Measurements from ENCODE around the gene GGA2.
"Not testable (repeated sequence)": the region's sequence is repeated elsewhere in the genome, so short reads cannot be mapped to it uniquely, and the experiment has no call there.

The GGA2 gene

DNA sequence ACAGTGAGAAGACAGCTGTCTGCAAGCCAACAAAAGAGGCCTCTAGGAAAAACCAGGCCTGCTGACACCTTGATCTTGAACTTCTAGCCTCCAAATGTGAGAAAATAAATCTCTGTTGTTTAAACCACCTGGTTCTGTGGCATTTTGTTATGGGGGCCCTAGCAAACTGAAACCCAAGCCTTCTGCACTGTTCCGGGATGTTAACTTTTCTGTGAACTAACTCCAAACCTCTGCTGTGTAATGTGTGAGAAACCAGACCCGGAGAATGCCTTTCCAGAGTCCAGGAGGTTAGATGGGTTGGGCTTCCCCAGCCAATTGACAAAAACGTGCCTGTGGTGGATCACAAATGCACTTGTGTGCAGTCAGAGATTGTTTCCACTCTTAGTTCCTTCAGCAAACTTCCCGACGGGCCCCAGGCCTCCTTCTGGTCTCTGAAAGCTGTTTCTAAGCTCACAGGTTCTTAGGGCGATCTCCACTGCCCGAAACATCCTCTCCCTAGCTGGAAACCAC is 13.6 kb upstream of the GGA2 start:
- no peak for DNase-seq (ENCODE audit: low read depth)

DNA sequence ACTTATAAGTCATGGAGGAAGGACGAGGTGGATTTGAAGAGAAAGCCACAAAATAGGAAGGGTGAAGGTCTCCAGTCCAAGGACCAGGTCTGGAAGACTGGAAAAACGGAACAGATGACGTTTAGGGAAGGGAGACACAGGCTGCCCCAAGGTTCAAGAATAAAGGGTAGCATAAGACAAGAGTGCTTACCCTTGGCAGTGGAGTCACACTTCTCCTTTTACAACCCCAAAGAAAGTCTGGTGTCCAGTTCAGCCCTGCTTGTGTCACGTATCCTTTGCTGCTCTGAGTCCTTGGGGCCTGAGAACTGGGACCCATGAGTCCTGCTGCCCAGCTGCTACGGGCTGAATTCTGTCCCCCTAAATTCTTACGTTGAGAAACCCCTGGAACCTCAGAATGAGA is 13.0 kb upstream of the GGA2 start:
- DNase-seq (ENCODE audit: low read depth) = no peak

DNA sequence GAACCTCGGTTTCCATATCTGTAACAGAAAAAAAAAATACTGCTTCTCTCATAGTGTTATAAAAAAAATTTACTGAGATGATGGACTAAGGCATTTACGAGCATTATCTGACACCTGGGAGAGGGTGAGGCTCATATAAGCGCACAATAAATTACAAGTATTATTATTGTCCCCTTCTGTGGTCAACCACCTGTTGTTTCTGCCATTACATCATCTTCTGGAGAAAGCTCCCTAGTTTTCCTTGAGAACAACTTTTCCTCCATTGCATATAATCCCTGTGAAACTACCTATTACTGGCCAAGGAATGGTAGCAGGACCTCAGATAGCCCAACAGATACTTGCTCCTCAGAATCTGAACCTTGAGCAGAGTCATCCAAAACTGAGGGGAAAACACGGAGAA is 11.7 kb upstream of the GGA2 start:
- no peak for DNase-seq (ENCODE audit: low read depth)

DNA sequence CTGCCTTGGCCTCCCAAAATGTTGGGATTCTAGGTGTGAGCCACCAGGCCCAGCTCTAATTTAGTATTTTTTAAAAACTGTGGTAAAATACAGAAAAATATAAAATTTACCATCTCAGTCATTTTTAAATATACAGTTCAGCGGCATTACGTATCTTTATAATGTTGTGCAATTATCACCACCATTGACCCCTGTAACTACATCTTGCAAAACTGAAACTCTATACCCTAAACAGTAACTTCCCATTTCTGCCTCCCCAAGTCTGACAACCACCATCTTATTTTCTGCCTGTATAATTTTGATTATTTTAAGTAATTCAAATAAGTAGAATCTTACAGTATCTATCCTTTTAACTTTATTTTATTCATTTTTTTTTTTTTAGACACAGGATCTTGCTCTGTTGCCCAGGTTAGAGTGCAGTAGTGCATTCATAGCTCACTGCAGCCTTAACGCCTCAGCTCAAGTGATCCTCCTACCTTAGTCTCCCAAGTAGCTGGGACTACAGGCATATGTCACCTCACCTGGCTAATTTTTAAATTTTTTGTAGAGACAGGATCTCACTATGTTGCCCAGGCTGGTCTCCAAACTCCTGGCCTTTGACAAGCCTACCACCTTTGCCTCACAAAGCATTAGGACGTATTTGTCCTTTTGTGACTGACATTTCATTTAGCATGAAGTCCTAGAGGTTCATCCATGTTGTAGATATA is 10.9 kb upstream of the GGA2 start:
- no peak for DNase-seq (ENCODE audit: low read depth)

DNA sequence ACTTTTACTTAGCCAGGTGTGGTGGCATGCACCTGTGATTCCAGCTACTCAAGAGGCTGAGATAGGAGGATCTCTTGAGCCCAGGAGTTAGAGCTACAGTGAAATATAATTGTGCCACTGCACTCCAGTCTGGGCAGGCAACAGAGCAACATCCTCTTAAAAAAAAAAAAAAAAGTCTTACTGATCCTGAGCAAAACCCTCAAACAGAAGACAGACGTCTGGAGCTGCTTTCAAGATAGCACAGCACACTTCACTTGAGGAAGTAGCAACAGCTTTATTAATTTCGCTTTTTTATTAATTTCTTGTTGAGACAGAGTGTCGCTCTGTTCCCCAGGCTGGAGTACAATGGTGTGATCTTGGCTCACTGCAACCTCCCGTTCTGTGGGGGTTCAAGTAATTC is 10.2 kb upstream of the GGA2 start:
- DNase-seq (ENCODE audit: low read depth) = no peak

DNA sequence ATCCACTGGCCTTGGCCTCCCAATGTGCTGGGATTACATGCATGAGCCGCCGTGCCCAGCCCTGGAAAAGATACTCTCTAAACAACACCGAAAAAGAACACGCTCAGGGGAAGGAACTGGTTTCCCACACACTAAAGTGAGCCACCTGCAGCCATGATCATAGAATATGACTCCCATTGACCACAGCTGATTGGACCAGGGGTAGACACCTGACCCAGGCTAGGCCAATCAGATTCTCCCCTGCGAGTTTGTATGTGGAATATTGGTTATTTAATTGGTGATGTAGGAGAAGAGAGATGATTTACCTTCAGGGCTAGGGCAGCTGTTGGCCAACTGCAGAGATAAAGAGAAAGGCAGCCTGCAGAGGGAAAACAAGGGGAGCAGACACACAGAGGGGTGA is 9.0 kb upstream of the GGA2 start:
- DNase-seq (ENCODE audit: low read depth) = no peak

DNA sequence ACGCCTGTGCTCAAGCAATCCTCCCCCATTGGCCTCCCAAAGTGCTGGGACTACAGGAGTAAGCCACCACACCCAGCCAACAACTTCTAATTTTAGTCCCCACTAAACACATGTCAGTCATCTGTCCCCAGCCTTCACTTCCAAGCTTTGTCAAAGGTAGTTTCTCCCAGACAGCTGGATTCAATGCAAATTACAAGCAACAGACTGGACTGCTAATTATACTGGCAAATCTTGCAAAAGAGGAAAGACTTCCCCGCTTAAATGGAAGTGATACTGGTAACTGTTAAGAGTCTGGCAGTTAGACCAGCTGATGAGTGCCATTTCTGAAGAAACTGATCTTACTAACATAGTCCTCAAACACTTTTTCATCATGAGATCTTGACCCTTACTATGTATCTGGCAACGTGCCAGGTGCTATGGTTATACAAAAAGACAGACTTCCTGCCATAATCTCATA is 8.2 kb upstream of the GGA2 start:
- no peak for DNase-seq (ENCODE audit: low read depth)

DNA sequence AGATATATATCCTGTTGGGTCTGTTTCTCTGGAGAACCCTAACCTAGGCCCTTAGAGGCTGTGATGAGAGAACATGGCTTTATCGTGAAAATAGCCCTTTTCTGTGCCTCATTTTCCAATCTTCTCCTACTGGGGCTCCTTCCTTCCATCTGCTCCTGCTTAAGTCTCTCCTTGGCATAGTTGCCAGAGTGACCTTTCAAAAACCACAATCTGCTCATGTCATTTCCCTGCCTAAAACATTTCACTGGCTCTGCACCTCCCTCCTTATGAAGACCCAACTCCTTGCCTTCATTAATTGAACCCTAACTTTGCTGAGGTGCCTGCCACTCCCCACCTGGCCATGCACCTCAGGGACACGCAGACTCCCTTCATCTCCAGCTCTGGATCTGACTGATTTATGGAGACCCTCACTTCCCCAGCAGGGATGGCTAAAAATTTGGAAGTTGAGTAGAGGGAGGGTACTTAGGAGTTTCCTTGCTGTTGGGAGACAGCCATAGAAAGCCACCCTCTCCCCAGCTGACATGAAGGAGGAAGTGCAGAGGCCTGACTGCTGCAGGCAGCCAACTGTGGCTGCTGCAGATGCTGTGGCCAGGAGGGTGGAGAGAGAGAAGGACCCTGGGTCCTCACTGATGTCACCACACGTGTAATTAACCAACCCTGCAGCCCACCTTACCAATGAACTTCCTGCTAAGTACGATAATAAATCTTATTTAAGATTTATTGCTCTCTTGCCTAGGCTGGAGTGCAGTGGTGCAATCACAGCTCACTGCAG is 6.3 kb upstream of the GGA2 start:
- DNase-seq (ENCODE audit: low read depth) = no peak

DNA sequence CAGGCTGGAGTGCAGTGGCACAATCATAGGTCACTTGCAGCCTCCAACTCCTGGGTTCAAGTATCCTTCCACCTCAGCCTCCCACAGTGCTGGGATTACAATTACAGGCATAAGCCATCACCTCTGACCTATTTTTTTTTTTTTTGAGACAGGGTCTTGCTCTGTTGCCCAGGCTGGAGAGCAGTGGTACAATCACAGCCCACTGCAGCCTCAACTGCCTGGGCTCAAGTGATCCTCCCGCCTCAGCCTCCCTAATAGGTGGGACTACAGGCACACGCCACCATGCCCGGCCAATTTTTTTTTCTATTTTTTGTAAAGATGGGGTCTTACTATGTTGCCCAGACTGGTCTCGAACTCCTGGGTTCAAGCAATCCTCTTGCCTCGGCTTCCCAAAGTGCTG is 5.6 kb upstream of the GGA2 start:
- no peak for DNase-seq (ENCODE audit: low read depth)

DNA sequence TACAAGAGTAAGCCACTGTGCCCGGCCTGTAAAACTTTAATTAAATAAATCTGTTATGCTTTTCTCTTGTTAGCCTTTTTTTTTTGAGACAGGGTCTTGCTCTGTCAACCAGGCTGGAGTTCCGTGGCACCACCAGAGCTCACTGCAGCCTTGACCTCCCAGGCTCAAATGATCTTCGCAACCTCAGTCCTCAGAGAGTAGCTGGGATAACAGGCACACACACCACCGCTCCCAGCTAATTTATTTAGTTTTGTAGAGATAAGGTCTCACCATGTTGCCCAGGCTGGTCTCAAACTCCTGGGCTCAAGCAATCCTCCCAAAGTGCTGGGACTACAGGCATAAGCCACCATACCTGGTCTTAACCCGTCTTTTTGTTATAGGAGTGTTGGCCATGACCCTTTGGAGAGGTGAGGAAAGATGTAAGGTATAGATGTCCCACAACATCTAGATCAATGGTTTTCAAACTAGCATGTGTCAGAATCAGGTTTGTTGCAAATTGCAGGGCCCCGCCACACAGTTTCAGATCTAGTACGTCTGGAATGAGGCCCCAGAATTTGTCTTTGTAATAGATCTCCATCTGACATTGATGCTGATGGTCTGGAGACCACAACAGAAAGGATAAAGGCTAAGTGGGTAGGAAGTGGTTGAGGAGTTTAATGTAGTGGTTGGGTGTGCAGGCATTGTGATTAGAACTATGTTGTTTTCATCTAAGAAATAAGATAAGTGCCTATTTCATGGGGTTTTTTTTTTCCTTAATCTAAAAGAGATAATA is 4.3 kb upstream of the GGA2 start:
- no peak for DNase-seq (ENCODE audit: low read depth)

DNA sequence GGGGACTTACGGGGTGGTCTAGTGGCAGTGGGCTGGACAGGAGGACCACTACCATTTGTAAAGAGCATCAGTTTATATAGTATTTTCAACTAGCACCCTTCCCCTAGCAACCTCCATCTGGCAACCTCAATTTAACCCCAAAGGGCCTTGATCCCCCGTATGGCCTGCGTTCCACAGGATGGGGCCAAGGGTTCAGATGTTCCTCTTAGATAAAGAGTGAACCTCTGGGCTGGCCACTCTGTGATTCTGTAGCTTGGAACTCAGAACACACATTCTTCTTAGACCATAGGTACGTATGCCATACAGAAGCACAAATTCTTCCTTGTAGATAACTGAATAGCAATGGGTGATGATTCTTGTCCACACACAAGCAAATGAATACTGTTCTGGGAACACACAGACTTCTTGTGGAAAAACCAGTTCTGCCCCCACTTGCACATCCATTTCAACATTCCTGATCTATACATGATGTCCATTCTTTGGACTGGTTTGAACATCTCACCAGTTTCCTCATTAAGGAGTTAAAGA is 1.9 kb upstream of the GGA2 start:
- DNase-seq (ENCODE audit: low read depth) = no peak

DNA sequence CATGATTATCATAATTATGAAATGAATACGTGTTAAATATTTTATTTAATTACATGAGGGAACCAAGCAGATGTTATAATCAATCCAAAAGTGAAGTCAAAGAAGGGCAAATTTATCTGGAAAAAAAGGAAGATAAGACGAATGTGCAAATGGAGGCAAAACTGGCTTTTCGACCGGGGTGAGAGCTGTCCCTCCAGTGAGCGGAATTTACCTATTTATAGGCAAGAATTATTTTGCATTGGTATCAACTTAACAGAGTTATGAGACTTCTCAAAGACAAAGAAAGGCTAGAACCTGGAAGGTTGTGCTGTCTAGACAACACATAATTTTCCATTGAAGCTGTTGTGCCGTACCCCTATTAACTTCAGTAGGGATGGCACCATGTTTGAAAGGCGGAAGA is 1.4 kb upstream of the GGA2 start:
- DNase-seq (ENCODE audit: low read depth) = no peak

DNA sequence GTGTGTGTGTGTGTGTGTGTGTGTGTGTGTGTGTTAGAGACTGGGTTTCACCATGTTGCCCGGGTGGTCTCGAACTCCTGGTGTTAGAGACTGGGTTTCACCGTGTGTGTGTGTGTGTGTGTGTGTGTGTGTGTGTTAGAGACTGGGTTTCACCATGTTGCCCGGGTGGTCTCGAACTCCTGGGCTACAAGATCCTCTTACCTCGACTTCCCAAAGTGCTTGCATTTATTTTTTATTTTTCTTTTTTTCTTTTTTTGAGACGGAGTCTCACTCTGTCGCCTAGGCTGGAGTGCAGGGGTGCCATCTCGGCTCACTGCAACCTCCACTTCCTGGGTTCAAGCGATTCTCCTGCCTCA is 599 bp upstream of the GGA2 start:
- not testable (repeated sequence) for DNase-seq (ENCODE audit: low read depth)

DNA sequence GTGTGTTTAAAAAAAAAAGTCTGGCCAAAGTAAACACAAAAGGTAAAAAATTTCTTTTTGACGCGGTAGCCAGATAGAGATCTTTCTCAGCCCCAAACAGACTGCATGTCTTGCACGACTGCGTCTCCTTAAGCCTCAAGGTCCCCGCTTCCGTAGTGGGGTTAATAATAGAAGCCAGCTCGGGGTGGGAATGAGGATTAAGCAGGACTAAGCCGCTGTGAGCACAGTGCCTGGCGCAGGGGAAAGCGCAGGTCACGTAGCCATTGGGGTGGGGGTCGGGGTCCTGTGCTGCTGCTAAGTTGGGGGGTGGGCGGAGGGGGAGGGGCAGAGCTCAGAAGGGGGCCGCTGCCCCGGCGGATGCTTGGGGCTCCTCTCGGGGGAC is 521 bp downstream of the GGA2 start:
- no peak for DNase-seq (ENCODE audit: low read depth)

DNA sequence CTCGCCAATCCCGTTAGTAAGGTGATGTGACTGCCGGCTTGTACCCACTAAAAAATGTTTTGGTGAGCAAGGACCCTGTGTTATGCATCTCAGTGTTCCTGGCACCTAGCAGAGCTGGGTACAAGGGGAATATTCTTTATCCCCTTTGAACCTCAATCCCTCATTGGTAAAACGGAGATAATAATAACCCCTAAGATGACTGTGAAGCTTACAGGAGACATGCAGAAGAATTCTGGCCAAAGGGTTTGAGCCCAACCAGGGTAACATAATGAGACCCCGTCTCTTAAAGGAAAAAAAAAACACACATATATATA is 896 bp downstream of the GGA2 start:
- no peak for DNase-seq (ENCODE audit: low read depth)

DNA sequence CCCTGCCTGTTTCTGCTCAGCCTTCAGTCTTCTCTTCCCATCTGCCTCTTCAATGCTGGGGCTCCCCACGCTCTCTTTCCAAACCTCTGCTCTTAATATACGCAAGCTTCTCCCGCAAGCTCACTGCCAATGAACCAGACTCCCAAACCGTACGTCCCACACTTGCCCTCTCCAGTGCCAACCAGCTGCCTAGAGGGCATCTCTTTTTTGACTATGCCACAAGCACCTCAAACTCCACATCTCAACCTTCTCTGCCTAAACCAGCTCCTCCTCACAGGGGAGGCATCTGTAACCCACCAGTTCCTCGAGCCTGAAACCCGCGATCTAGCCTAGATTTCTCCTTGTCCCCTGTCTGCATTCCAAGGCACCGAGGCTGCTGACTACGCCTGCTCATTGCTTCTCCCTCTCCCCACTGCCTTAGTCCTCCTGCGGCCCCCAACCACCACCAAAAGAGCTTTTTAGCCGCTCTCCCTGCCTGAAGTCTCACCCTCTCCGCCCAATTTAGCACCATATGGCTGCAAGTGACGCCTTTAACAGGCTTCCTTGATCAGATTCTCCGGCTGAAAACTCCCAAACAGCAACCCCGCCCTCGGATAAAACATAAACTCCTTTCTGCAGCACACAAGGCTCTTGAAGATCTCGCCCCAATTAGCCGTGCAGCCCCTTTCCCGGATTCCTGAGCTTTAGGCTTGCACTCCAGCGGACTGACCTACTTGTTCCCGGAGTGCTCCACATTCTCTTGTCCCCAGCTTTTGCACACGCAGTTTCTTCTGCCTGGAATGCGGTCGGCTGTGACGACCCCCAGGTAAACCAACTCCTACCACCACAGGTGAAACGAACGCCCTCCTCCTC is 1.5 kb downstream of the GGA2 start:
- DNase-seq (ENCODE audit: low read depth) = no peak

DNA sequence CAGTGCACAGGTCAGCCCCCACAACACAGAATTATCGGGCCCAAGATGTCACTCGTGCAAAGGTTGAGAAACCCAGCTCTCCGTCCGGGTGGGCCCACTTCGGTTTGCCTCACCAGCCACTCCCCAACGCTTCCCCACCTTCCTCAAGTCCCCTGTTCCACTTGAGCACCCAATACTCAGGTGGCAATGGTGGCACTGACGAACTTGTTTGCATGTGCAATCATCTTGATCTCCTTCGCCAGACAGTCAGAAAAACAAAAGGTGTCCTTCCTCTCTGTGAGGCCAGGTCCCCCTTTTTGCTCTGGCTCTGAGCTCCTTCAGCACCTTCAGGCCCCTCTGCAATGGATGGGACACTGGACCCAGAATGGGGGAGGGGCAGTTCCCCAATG is 3.7 kb downstream of the GGA2 start:
- DNase-seq (ENCODE audit: low read depth) = no peak

DNA sequence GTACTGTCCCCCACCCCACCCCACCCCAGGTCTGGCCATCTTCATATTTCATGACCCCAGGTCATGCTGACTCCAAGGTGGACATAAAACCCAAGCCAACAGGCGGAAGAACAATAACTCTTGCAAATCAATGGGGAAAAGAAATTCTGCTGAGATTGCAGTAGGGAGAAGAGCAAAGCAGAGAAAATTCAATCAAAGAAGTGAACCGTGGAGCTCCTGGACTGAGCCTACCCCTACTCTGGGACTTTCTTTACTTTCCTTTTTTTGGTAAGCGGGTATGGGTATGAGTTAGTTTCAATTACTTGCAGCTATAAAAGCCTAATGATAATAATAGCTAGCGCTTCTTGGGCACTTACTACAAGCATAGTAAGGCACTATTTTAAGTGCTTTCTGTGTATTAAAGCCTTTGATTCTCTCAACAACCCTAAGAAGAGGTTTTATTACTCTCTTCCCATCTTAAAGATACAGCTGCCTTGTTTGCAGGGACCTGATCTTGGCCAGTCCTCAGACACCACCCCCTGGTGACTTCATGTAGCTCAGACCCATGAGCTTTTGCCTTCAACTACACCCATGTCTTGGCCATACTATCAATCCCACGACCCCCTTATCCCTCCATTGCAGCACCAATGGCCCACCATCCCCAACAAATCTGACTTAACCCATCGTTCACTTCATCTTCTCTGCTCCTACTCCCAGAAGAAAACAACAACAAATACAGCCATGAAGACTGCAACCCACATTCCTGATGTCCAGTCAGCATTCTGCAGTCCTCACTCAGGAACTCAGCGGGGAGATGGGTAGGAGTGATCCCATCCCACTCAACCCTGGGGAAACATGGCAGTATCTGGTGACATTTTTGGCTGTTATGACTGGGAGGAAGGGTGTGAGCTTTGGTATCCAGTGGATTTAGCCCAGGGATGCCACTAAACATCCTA is 4.4 kb downstream of the GGA2 start:
- DNase-seq (ENCODE audit: low read depth) = no peak

DNA sequence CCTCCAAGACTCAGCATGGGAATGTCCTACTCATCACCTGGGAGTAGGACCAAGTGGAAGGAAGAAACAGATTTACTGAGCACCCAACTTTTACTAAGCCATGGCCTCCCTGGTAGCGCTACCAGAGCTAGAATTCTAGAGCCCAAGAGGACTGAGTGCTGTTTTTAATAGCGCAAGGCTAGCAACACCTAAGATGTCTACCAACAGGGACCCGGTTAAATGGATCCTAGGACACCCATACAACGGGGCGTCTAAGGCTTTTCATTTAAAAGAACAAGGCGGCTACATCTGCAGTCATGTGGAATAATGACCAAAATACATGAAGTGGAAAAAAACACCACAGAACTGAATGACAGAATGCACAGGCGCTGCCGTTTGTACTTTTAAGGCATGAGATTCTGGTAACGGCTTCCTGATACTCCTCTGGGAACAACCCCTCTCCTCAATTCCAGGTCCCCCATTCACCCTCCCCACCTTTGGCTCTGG is 5.1 kb downstream of the GGA2 start:
- DNase-seq (ENCODE audit: low read depth) = no peak

DNA sequence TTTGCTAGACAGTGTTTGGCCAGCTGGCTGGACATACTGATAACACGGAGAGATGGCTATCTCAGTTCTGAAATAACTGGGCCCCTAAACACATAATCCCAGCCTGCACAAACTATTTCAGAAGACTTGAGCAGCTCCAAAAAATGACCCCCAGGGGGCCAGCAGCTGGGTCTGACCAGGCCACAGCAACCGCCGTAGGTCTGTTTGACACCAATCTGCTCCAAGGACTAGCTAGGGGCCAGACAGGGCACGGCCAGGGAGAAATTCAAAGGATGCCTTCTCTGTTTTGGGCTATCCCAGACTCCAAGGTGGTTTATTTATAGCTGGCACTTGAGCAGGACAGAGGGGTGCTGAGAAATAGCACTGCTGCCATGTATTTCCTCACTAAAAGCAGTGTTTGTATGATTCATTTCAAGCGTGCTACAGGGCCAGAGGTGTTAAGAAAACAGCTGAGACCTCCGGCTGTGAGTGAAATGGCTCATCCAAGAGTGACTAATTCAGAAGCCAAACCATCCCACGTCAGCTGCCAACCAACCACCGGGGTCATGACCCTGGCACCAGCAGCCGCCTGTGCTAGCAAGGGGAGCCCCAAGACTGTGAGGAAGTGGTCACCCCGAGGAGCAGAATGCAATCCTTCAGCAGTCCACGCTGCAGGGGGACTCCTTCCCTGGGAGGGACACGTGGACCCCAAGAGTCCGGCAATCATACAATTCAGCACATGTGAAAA is 5.7 kb downstream of the GGA2 start:
- peak; percentile 88 for DNase-seq (ENCODE audit: low read depth)

Data from GM04503 (cell line).